Mucosa of descending colon (tissue), 3 donors: ENCODE results near the gene TMEM198. TPM values are rescaled to one million over a fixed set of nuclear protein-coding genes. Genes with fewer than 3 reads are reported as not detected.
A peak's percentile ranks its signal among the peaks of the same experiment; 100 is the strongest.

Source experiments
- ATAC-seq: fragments of 200-7000 bp; cut with Tn5 transposase; one replicate; pipeline ENCODE4 v1.9.1; 2020; ENCODE audit warnings: mild to moderate bottlenecking, moderate library complexity
- DNase-seq, 3 donors: peaks; one replicate each; pipeline ENCODE4 v3.0.0-alpha.2; 2020
- H3K36me3 ChIP-seq: fragments of 200-600 bp; one replicate; pipeline ENCODE4 v1.8.0; 2021; ENCODE audit warnings: low read depth, mild to moderate bottlenecking
- H3K4me1 ChIP-seq: fragments of 200-600 bp; one replicate; pipeline ENCODE4 v1.8.0; 2021; ENCODE audit warnings: low read depth, mild to moderate bottlenecking
- H3K4me3 ChIP-seq: fragments of 200-600 bp; one replicate; pipeline ENCODE4 v1.8.0; 2021; ENCODE audit warnings: mild to moderate bottlenecking
- H3K9me3 ChIP-seq: fragments of 200-600 bp; one replicate; pipeline ENCODE4 v1.8.0; 2021; ENCODE audit warnings: mild to moderate bottlenecking
- intact Hi-C, 2 donors: fragments of 100-400 bp; cut with DNase I in 1 of 2; cut with micrococcal nuclease in 1 of 2; formaldehyde crosslinking; loops; one replicate each; pipeline versions ENCODE4 v1.11.0 to v1.11.1; 2022; cut with DNase I, micrococcal nuclease
- total RNA-seq, 3 donors: library from RNA; stranded (reverse); fragmentation: NEBNext Ultra II Directional in 2 of 3; extraction: Animal tissue kit (Norgen Biotek cat#: 25700) in 2 of 3; gene quantifications; one replicate each; pipeline versions ENCODE4 v1.2.1 to v1.2.4, GENCODE V29; 2021 to 2023
- TF ChIP-seq, protein P1 (sequence below): fragments of 200-600 bp; IDR thresholded peaks from one replicate; pipeline ENCODE4 v1.8.0; 2022; ENCODE audit warnings: antibody characterized with exemption, mild to moderate bottlenecking
- donor health status: DM: no; HTN: no; CAD: no; lungs with moderate emphysema.
- donor health status: DM: no; HTN: no; CAD: no.
- donor health status: DM: no; HTN: yes; CAD: no.

Gene TMEM198
- total RNA-seq, 3 donors from 2014 or later, result 0.69 to 2.7 (median 2.7) TPM

DNA sequence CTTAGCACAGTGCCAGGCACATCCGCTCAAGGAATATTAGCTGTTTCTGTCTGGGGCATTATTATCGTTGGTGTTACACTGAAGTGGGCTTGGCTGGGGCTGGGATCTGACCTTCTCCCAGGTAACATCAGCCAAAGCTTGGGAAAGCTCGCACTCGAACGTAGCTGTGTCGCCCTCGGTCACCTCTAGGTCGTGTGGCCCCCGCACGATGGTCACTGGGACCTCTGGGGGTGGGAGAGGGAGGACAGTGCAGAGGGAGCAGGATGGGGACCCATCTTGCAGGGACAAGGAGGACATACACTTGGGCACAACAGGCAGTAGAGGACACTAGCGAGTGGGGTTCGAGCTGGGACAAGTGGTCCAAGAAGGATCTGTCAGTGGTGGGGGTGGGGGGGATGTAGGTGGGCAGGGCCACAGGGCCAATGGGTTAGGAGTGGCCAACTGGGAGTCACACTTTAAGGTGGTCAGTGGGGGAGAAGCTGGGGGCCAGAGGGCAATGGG, 9.7 kb downstream of the TMEM198 start:
- TF ChIP-seq, protein P1, sequence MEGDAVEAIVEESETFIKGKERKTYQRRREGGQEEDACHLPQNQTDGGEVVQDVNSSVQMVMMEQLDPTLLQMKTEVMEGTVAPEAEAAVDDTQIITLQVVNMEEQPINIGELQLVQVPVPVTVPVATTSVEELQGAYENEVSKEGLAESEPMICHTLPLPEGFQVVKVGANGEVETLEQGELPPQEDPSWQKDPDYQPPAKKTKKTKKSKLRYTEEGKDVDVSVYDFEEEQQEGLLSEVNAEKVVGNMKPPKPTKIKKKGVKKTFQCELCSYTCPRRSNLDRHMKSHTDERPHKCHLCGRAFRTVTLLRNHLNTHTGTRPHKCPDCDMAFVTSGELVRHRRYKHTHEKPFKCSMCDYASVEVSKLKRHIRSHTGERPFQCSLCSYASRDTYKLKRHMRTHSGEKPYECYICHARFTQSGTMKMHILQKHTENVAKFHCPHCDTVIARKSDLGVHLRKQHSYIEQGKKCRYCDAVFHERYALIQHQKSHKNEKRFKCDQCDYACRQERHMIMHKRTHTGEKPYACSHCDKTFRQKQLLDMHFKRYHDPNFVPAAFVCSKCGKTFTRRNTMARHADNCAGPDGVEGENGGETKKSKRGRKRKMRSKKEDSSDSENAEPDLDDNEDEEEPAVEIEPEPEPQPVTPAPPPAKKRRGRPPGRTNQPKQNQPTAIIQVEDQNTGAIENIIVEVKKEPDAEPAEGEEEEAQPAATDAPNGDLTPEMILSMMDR, result no peak
- no peak overlapping the region for H3K4me3 ChIP-seq
- no peaks in the 10 kb centered on the region for H3K36me3 ChIP-seq
- DNase-seq, result no peak
- peaks cover 13% of the 10 kb centered on the region for H3K4me1 ChIP-seq
- H3K9me3 ChIP-seq, result no peaks in the 10 kb centered on the region
- intact Hi-C loops, result no loop called here
- no peak for ATAC-seq

DNA sequence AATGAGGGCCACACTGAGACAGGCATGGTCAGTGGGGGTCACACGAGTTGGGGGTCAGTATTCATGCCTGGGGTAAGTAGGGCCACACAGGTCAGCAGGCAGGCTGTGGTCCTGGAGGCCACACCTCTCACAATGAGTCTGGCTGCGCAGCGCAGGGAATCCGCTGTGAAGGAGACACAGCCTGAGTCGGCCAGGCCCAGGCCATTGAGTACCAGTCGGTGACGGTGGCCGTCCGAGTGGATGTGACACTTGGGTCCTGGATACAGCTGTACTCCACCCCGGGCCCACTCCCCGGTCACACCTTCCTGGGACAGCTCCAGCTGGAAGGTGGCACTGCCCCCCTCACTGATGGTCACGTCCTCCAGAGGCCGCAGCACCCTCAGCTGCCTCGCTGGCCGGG, 10.5 kb downstream of the TMEM198 start:
- no peaks in the 10 kb centered on the region for H3K9me3 ChIP-seq
- no peak overlapping the region for H3K4me3 ChIP-seq
- TF ChIP-seq, protein P1, result no peak
- H3K36me3 ChIP-seq, result no peaks in the 10 kb centered on the region
- peaks cover 13% of the 10 kb centered on the region for H3K4me1 ChIP-seq
- DNase-seq (peak in 1 of 3 donors; percentile 16), ATAC-seq (no peak)
- intact Hi-C loops, result no loop called here

DNA sequence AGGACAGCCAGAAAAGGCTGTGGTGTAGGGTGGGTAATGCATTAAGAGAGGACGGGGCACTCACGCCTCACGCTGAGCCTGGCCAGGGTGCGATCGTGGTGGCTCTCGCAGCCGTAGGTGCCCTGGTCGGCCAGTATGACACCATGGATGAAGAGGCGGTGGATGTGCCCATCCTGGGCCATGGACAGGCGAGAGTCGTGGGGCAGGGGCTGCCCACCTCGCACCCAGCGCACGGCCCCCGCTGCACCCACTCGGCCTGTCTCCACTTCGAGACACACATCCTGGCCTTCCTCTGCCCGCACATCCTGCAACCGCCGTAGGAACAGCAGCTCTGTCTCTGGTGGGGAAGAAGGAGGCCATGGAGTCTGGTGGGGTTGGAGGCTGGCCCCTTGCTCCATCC, 12.1 kb downstream of the TMEM198 start:
- TF ChIP-seq, protein P1, result no peak
- Histone ChIP-seq H3K4me3 (no peak overlapping the region), H3K36me3 (no peaks in the 10 kb centered on the region), H3K9me3 (no peaks in the 10 kb centered on the region), H3K4me1 (peaks cover 13% of the 10 kb centered on the region)
- ATAC-seq (no peak), DNase-seq (peak in 1 of 3 donors; percentile 16)
- intact Hi-C loops, result no loop called here

DNA sequence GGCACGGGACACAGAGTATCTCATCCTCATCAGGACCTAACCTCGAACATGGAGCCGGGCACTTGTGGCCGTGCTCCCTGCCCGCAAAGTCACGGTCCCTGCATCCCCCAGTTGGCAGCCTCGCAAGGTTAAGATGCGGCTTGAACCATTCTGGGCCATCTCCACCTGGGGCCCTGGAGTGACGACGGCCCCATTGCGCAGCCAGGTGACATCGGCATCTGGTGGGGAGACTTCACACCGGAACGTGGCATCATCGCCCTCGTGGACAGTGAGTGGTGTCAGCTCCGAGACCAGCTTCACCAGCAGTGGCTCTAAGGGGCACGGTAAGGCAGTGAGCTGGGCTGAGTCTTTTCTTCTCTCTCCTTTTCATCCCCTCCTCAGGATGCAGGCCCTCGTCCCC, 12.6 kb downstream of the TMEM198 start:
- ATAC-seq (no peak), DNase-seq (no peak)
- TF ChIP-seq, protein P1, result no peak
- H3K9me3 ChIP-seq, result no peaks in the 10 kb centered on the region
- intact Hi-C loops, result no loop called here
- peaks cover 13% of the 10 kb centered on the region for H3K4me1 ChIP-seq
- no peaks in the 10 kb centered on the region for H3K36me3 ChIP-seq
- no peak overlapping the region for H3K4me3 ChIP-seq

DNA sequence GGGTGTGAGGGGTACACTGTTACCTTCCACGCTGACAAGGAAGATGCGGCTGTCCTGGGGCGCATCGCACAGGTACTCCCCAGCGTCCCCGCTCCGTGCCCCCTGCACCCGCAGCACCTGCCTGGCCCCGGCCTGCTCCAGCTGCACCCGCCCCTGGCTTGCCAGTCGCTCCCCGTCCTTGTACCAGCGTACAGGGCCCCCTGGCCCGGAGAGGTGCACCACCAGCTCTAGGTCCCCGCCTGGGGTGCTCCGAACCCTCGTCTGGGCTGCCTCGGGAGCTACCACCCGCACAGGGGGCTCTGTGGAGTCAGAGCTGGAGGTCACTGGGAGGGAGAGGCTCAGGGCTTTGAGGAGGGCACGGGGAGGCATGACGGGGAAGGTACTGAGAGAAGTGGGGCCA, 13.5 kb downstream of the TMEM198 start:
- ATAC-seq (no peak), DNase-seq (peak in 1 of 3 donors; percentile 19)
- TF ChIP-seq, protein P1, result no peak
- H3K9me3 ChIP-seq, result no peaks in the 10 kb centered on the region
- intact Hi-C loops, result no loop called here
- peaks cover 9% of the 10 kb centered on the region for H3K4me1 ChIP-seq
- no peaks in the 10 kb centered on the region for H3K36me3 ChIP-seq
- no peak overlapping the region for H3K4me3 ChIP-seq
